K562 (cell line): Measurements from ENCODE around the gene PSMB10. TPM values are rescaled to one million over a fixed set of nuclear protein-coding genes. Genes with fewer than 3 reads are reported as not detected.

ENCODE experiments used
- CTBP1 ChIP-seq: fragments of 450-650 bp; IDR thresholded peaks from 2 replicates; pipeline ENCODE4 v1.6.1; 2016; ENCODE audit warnings: borderline replicate concordance
- EP300 ChIP-seq: IDR thresholded peaks from 2 replicates; pipeline ENCODE4 v1.6.1; 2012; ENCODE audit warnings: low read length, improper control_type of control experiment
- GABPB1 ChIP-seq: sonication (generic); formaldehyde crosslinking; IDR thresholded peaks from 2 replicates; pipeline ENCODE4 v1.8.0; 2022; ENCODE audit warnings: mild to moderate bottlenecking, missing genetic modification reagents
- GATA2 ChIP-seq: sonication (generic); formaldehyde crosslinking; IDR thresholded peaks from 2 replicates; pipeline ENCODE4 v1.4.0; 2020; ENCODE audit warnings: mild to moderate bottlenecking, missing genetic modification reagents
- GTF2F1 ChIP-seq: IDR thresholded peaks from 2 replicates; pipeline ENCODE4 v1.6.1; 2011; ENCODE audit warnings: low read depth, low read length, improper control_type of control experiment
- HNRNPK ChIP-seq: fragments of 200-400 bp; formaldehyde crosslinking; IDR thresholded peaks from one replicate; pipeline ENCODE4 v1.6.1; 2018; ENCODE audit warnings: mild to moderate bottlenecking, low read depth, low read length; ENCODE audit not compliant: poor library complexity, severe bottlenecking
- L3MBTL2 ChIP-seq: fragments of 450-650 bp; IDR thresholded peaks from 2 replicates; pipeline ENCODE4 v1.6.1; 2016; ENCODE audit warnings: mild to moderate bottlenecking, moderate library complexity
- MAZ ChIP-seq, 2 experiments: fragments of 450-650 bp in 1 of 2; sonication (generic) in 1 of 2; formaldehyde crosslinking; IDR thresholded peaks in 1 of 2; conservative IDR thresholded peaks in 1 of 2; 2 replicates each; pipeline versions ENCODE4 v1.4.0 to v1.5.0; 2020; ENCODE audit warnings: mild to moderate bottlenecking in 1 of 2, missing genetic modification reagents in 1 of 2
- MEF2D ChIP-seq: conservative IDR thresholded peaks from 2 replicates; pipeline ENCODE4 v1.6.1; 2016; ENCODE audit warnings: low read depth, missing genetic modification characterization, missing compliant biosample characterization
- MTF1 ChIP-seq: fragments of 250-450 bp; sonication (Bioruptor Pico); IDR thresholded peaks from 2 replicates; pipeline ENCODE4 v1.9.0; 2021; ENCODE audit warnings: moderate library complexity, mild to moderate bottlenecking, inconsistent platforms, borderline replicate concordance
- NRF1 ChIP-seq, 2 experiments: fragments of 450-650 bp; IDR thresholded peaks in 1 of 2; conservative IDR thresholded peaks in 1 of 2; 2 replicates each; pipeline ENCODE4 v1.6.1; 2014; ENCODE audit warnings: mild to moderate bottlenecking in 2 of 2
- PCBP2 ChIP-seq: fragments of 200-400 bp; formaldehyde crosslinking; IDR thresholded peaks from 2 replicates; pipeline ENCODE4 v1.6.1; 2018; ENCODE audit warnings: low read length, low read depth, mild to moderate bottlenecking, moderate library complexity; ENCODE audit not compliant: poor library complexity, severe bottlenecking
- RBFOX2 ChIP-seq: fragments of 200-400 bp; formaldehyde crosslinking; IDR thresholded peaks from 2 replicates; pipeline ENCODE4 v1.6.1; 2017; ENCODE audit warnings: low read depth, mild to moderate bottlenecking, low read length, moderate library complexity
- SETDB1 ChIP-seq: IDR thresholded peaks from one replicate; pipeline ENCODE4 v1.6.1; 2012; ENCODE audit warnings: low read length, control low read depth, inconsistent platforms
- ZNF239 ChIP-seq: fragments of 250-450 bp; sonication (Bioruptor Pico); IDR thresholded peaks from 2 replicates; pipeline ENCODE4 v1.4.0; 2020; ENCODE audit warnings: mild to moderate bottlenecking
- ZNF436 ChIP-seq: fragments of 250-450, 450-650 bp; sonication (Bioruptor Pico); formaldehyde crosslinking; IDR thresholded peaks from 2 replicates; pipeline ENCODE4 v1.7.0; 2020; ENCODE audit warnings: mild to moderate bottlenecking
- polyA plus RNA-seq, 8 experiments: library from polyadenylated mRNA; depleted of rRNA in 4 of 8; stranded (reverse) in 5 of 8; unstranded in 3 of 8; fragments of >200 nt; fragmentation: Nextera tagmentation in 2 of 8; fragmentation: Illumina TruSeq in 1 of 8; extraction: Ambion mirVana in 2 of 8; extraction: Trizol in 1 of 8; gene quantifications; 2 replicates each; pipeline versions ENCODE4 v1.2.1 to v1.2.3, GENCODE V29; 2011 to 2014; ENCODE audit warnings: inconsistent platforms in 1 of 8, missing spikeins in 1 of 8
- total RNA-seq, 7 experiments: library from RNA; depleted of rRNA in 6 of 7; stranded (reverse); fragments of >200 nt in 6 of 7; fragmentation: Illumina TruSeq in 2 of 7; extraction: Trizol in 2 of 7; gene quantifications; 2 replicates each; pipeline versions ENCODE4 v1.2.1 to v1.2.3, GENCODE V29; 2011 to 2021; ENCODE audit warnings: low replicate concordance in 1 of 7
- TF ChIP-seq, protein P1 (sequence below): fragments of 250-450 bp; sonication (Bioruptor Pico); IDR thresholded peaks from 2 replicates; pipeline ENCODE4 v1.4.0; 2020; ENCODE audit warnings: mild to moderate bottlenecking, moderate library complexity, borderline replicate concordance
- TF ChIP-seq, protein P2 (sequence below): sonication (generic); formaldehyde crosslinking; IDR thresholded peaks from 2 replicates; pipeline ENCODE4 v1.8.1; 2023; ENCODE audit warnings: mild to moderate bottlenecking, missing genetic modification reagents
- TF ChIP-seq, protein P3 (sequence below): fragments of 450-650 bp; IDR thresholded peaks from 2 replicates; pipeline ENCODE4 v1.6.1; 2018; ENCODE audit not compliant: partially characterized antibody

Gene PSMB10
- total and polyA plus RNA-seq, 9 of the 15 experiments (the other 6 are each of a cell fraction or from before 2014, with no cell fraction given) = 11.7 to 105 (median 51.0) TPM

DNA sequence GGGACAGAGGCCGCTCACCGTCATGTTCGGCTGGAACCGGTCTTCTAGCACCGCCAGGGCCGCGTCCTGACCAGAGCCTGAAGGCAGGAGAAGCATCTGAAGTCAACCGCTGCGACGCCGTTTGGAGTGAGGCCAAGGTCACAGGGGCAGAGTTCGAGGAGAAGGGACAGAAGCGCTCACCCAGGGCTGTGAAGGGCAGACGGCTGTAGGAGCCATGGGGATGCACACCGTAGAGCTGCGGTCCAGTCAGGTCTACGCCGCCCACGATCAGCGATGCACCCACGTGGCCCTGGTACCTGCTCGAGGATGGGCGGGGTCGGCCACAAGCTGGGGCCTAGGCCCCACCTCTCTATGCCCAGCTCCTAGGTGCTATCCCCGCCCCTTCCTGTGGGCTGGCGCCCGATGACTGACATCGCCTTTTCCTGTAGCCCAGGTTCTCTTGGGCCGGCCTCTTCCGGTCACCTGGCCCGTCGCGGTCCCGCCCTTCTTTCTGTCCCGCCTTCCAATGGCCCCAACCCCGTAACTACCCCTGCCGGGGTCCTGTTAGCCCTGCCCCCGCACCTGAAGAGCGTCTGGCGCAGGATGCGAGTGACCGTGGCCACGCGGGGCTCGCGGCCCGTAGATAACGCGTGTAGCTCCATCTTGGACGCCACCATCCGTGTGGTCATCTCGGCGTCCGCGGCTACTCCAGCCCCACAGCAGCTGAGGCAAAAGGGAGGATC, 1.1 kb downstream of the PSMB10 start (continued):
- TF ChIP-seq GABPB1 (peak; percentile 95), SETDB1 (no peak), MTF1 (CRISPR knock-in tag) (no peak), PCBP2 (no peak), GTF2F1 (no peak), RBFOX2 (peak; percentile 94), MAZ (CRISPR knock-in tag; conservative IDR thresholded peaks at IDR 0.05 in 1 of 2, IDR thresholded peaks at IDR 0.05 in 1 of 2) (peak; percentile 76 to 86; a peak in 3 of 4 replicates), GATA2 (CRISPR knock-in tag) (no peak), MEF2D (no peak), CTBP1 (peak; percentile 87), L3MBTL2 (peak; percentile 89), HNRNPK (no peak), ZNF239 (CRISPR knock-in tag) (no peak), NRF1 (conservative IDR thresholded peaks at IDR 0.05 in 1 of 2, IDR thresholded peaks at IDR 0.05 in 1 of 2) (peak; percentile 69 to 75), ZNF436 (no peak), EP300 (no peak)
- TF ChIP-seq, protein P1, sequence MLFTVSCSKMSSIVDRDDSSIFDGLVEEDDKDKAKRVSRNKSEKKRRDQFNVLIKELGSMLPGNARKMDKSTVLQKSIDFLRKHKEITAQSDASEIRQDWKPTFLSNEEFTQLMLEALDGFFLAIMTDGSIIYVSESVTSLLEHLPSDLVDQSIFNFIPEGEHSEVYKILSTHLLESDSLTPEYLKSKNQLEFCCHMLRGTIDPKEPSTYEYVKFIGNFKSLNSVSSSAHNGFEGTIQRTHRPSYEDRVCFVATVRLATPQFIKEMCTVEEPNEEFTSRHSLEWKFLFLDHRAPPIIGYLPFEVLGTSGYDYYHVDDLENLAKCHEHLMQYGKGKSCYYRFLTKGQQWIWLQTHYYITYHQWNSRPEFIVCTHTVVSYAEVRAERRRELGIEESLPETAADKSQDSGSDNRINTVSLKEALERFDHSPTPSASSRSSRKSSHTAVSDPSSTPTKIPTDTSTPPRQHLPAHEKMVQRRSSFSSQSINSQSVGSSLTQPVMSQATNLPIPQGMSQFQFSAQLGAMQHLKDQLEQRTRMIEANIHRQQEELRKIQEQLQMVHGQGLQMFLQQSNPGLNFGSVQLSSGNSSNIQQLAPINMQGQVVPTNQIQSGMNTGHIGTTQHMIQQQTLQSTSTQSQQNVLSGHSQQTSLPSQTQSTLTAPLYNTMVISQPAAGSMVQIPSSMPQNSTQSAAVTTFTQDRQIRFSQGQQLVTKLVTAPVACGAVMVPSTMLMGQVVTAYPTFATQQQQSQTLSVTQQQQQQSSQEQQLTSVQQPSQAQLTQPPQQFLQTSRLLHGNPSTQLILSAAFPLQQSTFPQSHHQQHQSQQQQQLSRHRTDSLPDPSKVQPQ (CRISPR knock-in tag) = no peak
- TF ChIP-seq, protein P2, sequence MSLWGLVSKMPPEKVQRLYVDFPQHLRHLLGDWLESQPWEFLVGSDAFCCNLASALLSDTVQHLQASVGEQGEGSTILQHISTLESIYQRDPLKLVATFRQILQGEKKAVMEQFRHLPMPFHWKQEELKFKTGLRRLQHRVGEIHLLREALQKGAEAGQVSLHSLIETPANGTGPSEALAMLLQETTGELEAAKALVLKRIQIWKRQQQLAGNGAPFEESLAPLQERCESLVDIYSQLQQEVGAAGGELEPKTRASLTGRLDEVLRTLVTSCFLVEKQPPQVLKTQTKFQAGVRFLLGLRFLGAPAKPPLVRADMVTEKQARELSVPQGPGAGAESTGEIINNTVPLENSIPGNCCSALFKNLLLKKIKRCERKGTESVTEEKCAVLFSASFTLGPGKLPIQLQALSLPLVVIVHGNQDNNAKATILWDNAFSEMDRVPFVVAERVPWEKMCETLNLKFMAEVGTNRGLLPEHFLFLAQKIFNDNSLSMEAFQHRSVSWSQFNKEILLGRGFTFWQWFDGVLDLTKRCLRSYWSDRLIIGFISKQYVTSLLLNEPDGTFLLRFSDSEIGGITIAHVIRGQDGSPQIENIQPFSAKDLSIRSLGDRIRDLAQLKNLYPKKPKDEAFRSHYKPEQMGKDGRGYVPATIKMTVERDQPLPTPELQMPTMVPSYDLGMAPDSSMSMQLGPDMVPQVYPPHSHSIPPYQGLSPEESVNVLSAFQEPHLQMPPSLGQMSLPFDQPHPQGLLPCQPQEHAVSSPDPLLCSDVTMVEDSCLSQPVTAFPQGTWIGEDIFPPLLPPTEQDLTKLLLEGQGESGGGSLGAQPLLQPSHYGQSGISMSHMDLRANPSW (CRISPR knock-in tag) = 0 out of 2 replicates have a peak, but pooled peaks have one; percentile 26
- TF ChIP-seq, protein P3, sequence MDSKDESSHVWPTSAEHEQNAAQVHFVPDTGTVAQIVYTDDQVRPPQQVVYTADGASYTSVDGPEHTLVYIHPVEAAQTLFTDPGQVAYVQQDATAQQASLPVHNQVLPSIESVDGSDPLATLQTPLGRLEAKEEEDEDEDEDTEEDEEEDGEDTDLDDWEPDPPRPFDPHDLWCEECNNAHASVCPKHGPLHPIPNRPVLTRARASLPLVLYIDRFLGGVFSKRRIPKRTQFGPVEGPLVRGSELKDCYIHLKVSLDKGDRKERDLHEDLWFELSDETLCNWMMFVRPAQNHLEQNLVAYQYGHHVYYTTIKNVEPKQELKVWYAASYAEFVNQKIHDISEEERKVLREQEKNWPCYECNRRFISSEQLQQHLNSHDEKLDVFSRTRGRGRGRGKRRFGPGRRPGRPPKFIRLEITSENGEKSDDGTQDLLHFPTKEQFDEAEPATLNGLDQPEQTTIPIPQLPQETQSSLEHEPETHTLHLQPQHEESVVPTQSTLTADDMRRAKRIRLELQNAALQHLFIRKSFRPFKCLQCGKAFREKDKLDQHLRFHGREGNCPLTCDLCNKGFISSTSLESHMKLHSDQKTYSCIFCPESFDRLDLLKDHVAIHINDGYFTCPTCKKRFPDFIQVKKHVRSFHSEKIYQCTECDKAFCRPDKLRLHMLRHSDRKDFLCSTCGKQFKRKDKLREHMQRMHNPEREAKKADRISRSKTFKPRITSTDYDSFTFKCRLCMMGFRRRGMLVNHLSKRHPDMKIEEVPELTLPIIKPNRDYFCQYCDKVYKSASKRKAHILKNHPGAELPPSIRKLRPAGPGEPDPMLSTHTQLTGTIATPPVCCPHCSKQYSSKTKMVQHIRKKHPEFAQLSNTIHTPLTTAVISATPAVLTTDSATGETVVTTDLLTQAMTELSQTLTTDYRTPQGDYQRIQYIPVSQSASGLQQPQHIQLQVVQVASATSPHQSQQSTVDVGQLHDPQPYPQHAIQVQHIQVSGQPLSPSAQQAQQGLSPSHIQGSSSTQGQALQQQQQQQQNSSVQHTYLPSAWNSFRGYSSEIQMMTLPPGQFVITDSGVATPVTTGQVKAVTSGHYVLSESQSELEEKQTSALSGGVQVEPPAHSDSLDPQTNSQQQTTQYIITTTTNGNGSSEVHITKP = peak; percentile 65
